H9 (cell line): ENCODE measurements around the gene LIMK2. TPM values are rescaled to one million over a fixed set of nuclear protein-coding genes. Genes with fewer than 3 reads are reported as not detected.

Experiments
- DNase-seq: peaks from one replicate; pipeline ENCODE4 v3.0.0-alpha.2; 2017
- H2AFZ ChIP-seq: one replicate; pipeline ENCODE4 v1.6.1; 2013; ENCODE audit warnings: mild to moderate bottlenecking, low read length, control low read depth, moderate library complexity
- H2AK5ac ChIP-seq: 2 replicates; pipeline ENCODE4 v1.6.1; 2013; ENCODE audit warnings: low read length, control low read depth, mixed read lengths; ENCODE audit not compliant: insufficient read length
- H2BK120ac ChIP-seq: one replicate; pipeline ENCODE4 v1.6.1; 2013; ENCODE audit warnings: low read depth, mild to moderate bottlenecking, low read length, control low read depth, inconsistent platforms; ENCODE audit not compliant: poor library complexity, severe bottlenecking
- H2BK12ac ChIP-seq: 2 replicates; pipeline ENCODE4 v1.6.1; 2013; ENCODE audit warnings: low read length, control low read depth, mixed read lengths, low read depth; ENCODE audit not compliant: insufficient read length
- H2BK15ac ChIP-seq: 2 replicates; pipeline ENCODE4 v1.6.1; 2013; ENCODE audit warnings: low read depth, low read length, control low read depth
- H2BK20ac ChIP-seq: one replicate; pipeline ENCODE4 v1.6.1; 2013; ENCODE audit warnings: low read depth, mild to moderate bottlenecking, low read length, control low read depth, inconsistent platforms; ENCODE audit not compliant: poor library complexity, severe bottlenecking
- H2BK5ac ChIP-seq: 2 replicates; pipeline ENCODE4 v1.6.1; 2013; ENCODE audit warnings: low read length, control low read depth, mixed read lengths; ENCODE audit not compliant: insufficient read length
- H3K14ac ChIP-seq: 2 replicates; pipeline ENCODE4 v1.6.1; 2013; ENCODE audit warnings: low read length, control low read depth; ENCODE audit not compliant: insufficient read depth
- H3K18ac ChIP-seq: 2 replicates; pipeline ENCODE4 v1.6.1; 2013; ENCODE audit warnings: low read depth, mild to moderate bottlenecking, mixed read lengths, low read length, control low read depth; ENCODE audit not compliant: insufficient read length
- H3K23ac ChIP-seq: 2 replicates; pipeline ENCODE4 v1.6.1; 2013; ENCODE audit warnings: low read length, control low read depth, mixed read lengths, low read depth; ENCODE audit not compliant: insufficient read length
- H3K23me2 ChIP-seq: 2 replicates; pipeline ENCODE4 v1.6.1; 2013; ENCODE audit warnings: low read depth, mild to moderate bottlenecking, mixed read lengths, low read length, control low read depth; ENCODE audit not compliant: insufficient read length, poor library complexity, severe bottlenecking
- H3K27ac ChIP-seq: 2 replicates; pipeline ENCODE4 v1.5.1; 2013; ENCODE audit warnings: low read length, control low read depth, mixed read lengths, low read depth; ENCODE audit not compliant: insufficient read length
- H3K27me3 ChIP-seq: 2 replicates; pipeline ENCODE4 v1.6.1; 2013; ENCODE audit warnings: low read length, control low read depth, inconsistent platforms; ENCODE audit not compliant: insufficient read depth
- H3K4ac ChIP-seq: 2 replicates; pipeline ENCODE4 v1.6.1; 2013; ENCODE audit warnings: low read depth, mild to moderate bottlenecking, control low read depth, inconsistent platforms, low read length, moderate library complexity
- H3K4me1 ChIP-seq: 2 replicates; pipeline ENCODE4 v1.6.1; 2013; ENCODE audit warnings: low read length, control low read depth, inconsistent platforms; ENCODE audit not compliant: insufficient read depth
- H3K4me2 ChIP-seq: 2 replicates; pipeline ENCODE4 v1.6.1; 2013; ENCODE audit warnings: low read length, control low read depth, mixed read lengths; ENCODE audit not compliant: insufficient read length, insufficient read depth
- H3K56ac ChIP-seq: 2 replicates; pipeline ENCODE4 v1.6.1; 2013; ENCODE audit warnings: low read depth, mild to moderate bottlenecking, mixed read lengths, low read length, control low read depth; ENCODE audit not compliant: insufficient read length
- H3K79me1 ChIP-seq: 2 replicates; pipeline ENCODE4 v1.6.1; 2013; ENCODE audit warnings: low read depth, mild to moderate bottlenecking, moderate library complexity, low read length, control low read depth, inconsistent platforms; ENCODE audit not compliant: insufficient read depth, poor library complexity, severe bottlenecking
- H3K79me2 ChIP-seq: 2 replicates; pipeline ENCODE4 v1.6.1; 2013; ENCODE audit warnings: low read length, control low read depth, inconsistent platforms; ENCODE audit not compliant: insufficient read depth
- H3K9ac ChIP-seq: 2 replicates; pipeline ENCODE4 v1.6.1; 2013; ENCODE audit warnings: low read length, control low read depth, mixed read lengths; ENCODE audit not compliant: insufficient read length; ENCODE audit errors: extremely low read depth
- H3K9me3 ChIP-seq: one replicate; pipeline ENCODE4 v1.6.1; 2013; ENCODE audit warnings: low read depth, low read length, inconsistent platforms; ENCODE audit not compliant: control insufficient read depth
- H3T11ph ChIP-seq: one replicate; pipeline ENCODE4 v1.6.1; 2013; ENCODE audit warnings: mild to moderate bottlenecking, low read length, control low read depth, inconsistent platforms
- H4K20me1 ChIP-seq: one replicate; pipeline ENCODE4 v1.6.1; 2013; ENCODE audit not compliant: control insufficient read depth, insufficient read length, insufficient read depth
- H4K5ac ChIP-seq: 2 replicates; pipeline ENCODE4 v1.6.1; 2013; ENCODE audit warnings: low read depth, mild to moderate bottlenecking, mixed read lengths, low read length, control low read depth; ENCODE audit not compliant: insufficient read length
- H4K8ac ChIP-seq: replicated peaks from 2 replicates; pipeline ENCODE4 v1.6.1; 2013; ENCODE audit warnings: low read length, control low read depth, mixed read lengths, low read depth; ENCODE audit not compliant: insufficient read length
- H4K91ac ChIP-seq: 2 replicates; pipeline ENCODE4 v1.6.1; 2013; ENCODE audit warnings: low read depth, mild to moderate bottlenecking, moderate library complexity, mixed read lengths, low read length, control low read depth; ENCODE audit not compliant: insufficient read length
- H3K27ac Mint-ChIP-seq, 3 experiments: 2 replicates in 2 of 3; 3 replicates in 1 of 3; pipeline ENCODE4 v1.8.0; 2020 to 2021; ENCODE audit warnings: mixed read lengths in 3 of 3, mild to moderate bottlenecking in 1 of 3, moderate library complexity in 1 of 3
- H3K27me3 Mint-ChIP-seq: 2 replicates; pipeline ENCODE4 v1.8.0; 2021; ENCODE audit warnings: low read depth, mild to moderate bottlenecking, moderate library complexity, mixed read lengths
- H3K36me3 Mint-ChIP-seq, 3 experiments: 2 replicates in 2 of 3; 3 replicates in 1 of 3; pipeline ENCODE4 v1.8.0; 2020 to 2021; ENCODE audit warnings: low read depth in 3 of 3, mixed read lengths in 3 of 3; ENCODE audit not compliant: insufficient read depth in 1 of 3
- H3K4me1 Mint-ChIP-seq, 2 experiments: 2 replicates each; pipeline ENCODE4 v1.8.0; 2020; ENCODE audit warnings: mixed read lengths in 2 of 2
- H3K4me3 Mint-ChIP-seq, 2 experiments: 2 replicates in 1 of 2; 3 replicates in 1 of 2; pipeline ENCODE4 v1.8.0; 2020 to 2021; ENCODE audit warnings: mild to moderate bottlenecking in 2 of 2, mixed read lengths in 2 of 2, moderate library complexity in 1 of 2
- H3K9me3 Mint-ChIP-seq, 2 experiments: 2 replicates in 1 of 2; 3 replicates in 1 of 2; pipeline ENCODE4 v1.8.0; 2020; ENCODE audit warnings: mild to moderate bottlenecking in 2 of 2, mixed read lengths in 2 of 2, moderate library complexity in 1 of 2
- CTCF ChIP-seq: fragments of 200-600 bp; sonication (generic); conservative IDR thresholded peaks from 3 replicates; pipeline ENCODE4 v1.8.0; 2021; ENCODE audit warnings: antibody characterized with exemption, mild to moderate bottlenecking
- WGBS: extraction: QIAGEN DNeasy Blood & Tissue Kit; methylation state at CpG from one replicate; pipeline ENCODE4 v1.1.7; 2013; ENCODE audit warnings: missing lambda C conversion rate, low lambda C conversion rate, mixed read lengths; ENCODE audit not compliant: insufficient read length; ENCODE audit errors: extremely low coverage; 5-methylcytosine and 5-hydroxymethylcytosine counted together
- total RNA-seq: library from RNA; stranded (reverse); gene quantifications from 2 replicates; pipeline ENCODE4 v1.2.1, GENCODE V29; 2021

The LIMK2 gene
- total RNA-seq, 1 experiment from 2014 or later: 51.3 TPM

- WGBS: no CpG with 5 or more reads among the region's 3 CpGs
Measured at GRCh38 chr22:31274017-31274416, 61.9 kb downstream of the LIMK2 start.

More at GRCh38 chr22:31274017-31274416, 61.9 kb downstream of the LIMK2 start:
- Histone ChIP-seq H3K27me3 (no peaks in the 10 kb centered on the region), H3K14ac (no peak overlapping the region), H3K4me1 (peaks cover 8% of the 10 kb centered on the region; the same call in 1 of the 2 replicates), H3K9ac (no peak overlapping the region), H4K91ac (no peak overlapping the region), H3K23ac (no peak overlapping the region), H2AK5ac (no peak overlapping the region), H4K20me1 (no peaks in the 10 kb centered on the region), H2AFZ (no peak overlapping the region), H4K8ac (no peak overlapping the region), H3T11ph (no peak overlapping the region), H3K79me2 (no peaks in the 10 kb centered on the region), H2BK120ac (no peak overlapping the region), H2BK12ac (no peak overlapping the region), H4K5ac (no peak overlapping the region), H3K18ac (no peak overlapping the region), H3K4ac (no peak overlapping the region), H3K9me3 (no peaks in the 10 kb centered on the region), H3K56ac (no peak overlapping the region), H2BK20ac (no peak overlapping the region), H2BK5ac (no peak overlapping the region), H3K23me2 (no peaks in the 10 kb centered on the region), H3K4me2 (no peak overlapping the region), H3K79me1 (no peaks in the 10 kb centered on the region), H2BK15ac (no peak overlapping the region), H3K27ac (no peak overlapping the region)
- Mint-ChIP-seq H3K4me1 (peaks cover 12 to 13% of the 10 kb centered on the region in 2 experiments), H3K36me3 (peaks cover 23 to 76% (median 64%) of the 10 kb centered on the region in 3 experiments), H3K27ac (no peak overlapping the region), H3K4me3 (no peak overlapping the region), H3K27me3 (no peaks in the 10 kb centered on the region), H3K9me3 (no peaks in the 10 kb centered on the region)
- no peak for DNase-seq
- TF ChIP-seq CTCF: no peak
